DOHH2 (cell line): ENCODE measurements around the gene MAGI1.
"Not testable (repeated sequence)": the region's sequence is repeated elsewhere in the genome, so short reads cannot be mapped to it uniquely, and the experiment has no call there.

ENCODE experiments used
- H3F3A ChIP-seq: fragments of 200-600 bp; sonication (generic), shearing (Covaris generic); 2 replicates; pipeline ENCODE4 v1.6.0; 2016; ENCODE audit warnings: antibody characterized with exemption, mild to moderate bottlenecking; ENCODE audit not compliant: control insufficient read depth, insufficient read depth
- H3K27ac ChIP-seq: fragments of 200-600 bp; sonication (generic); 2 replicates; pipeline ENCODE4 v1.5.1; 2014; ENCODE audit warnings: low read depth, mild to moderate bottlenecking, low read length, moderate library complexity
- H3K27me3 ChIP-seq: fragments of 200-600 bp; sonication (generic); 2 replicates; pipeline ENCODE4 v1.6.1; 2014; ENCODE audit warnings: mild to moderate bottlenecking, low read length, mixed read lengths; ENCODE audit not compliant: control insufficient read depth
- H3K36me3 ChIP-seq: fragments of 200-600 bp; sonication (generic); 2 replicates; pipeline ENCODE4 v1.6.1; 2014; ENCODE audit warnings: mild to moderate bottlenecking, low read length, moderate library complexity, mixed read lengths; ENCODE audit not compliant: control insufficient read depth
- H3K4me1 ChIP-seq: fragments of 200-600 bp; sonication (generic); 2 replicates; pipeline ENCODE4 v1.6.1; 2014; ENCODE audit warnings: mild to moderate bottlenecking, low read length, mixed read lengths; ENCODE audit not compliant: control insufficient read depth
- H3K4me2 ChIP-seq: fragments of 200-600 bp; sonication (generic); 2 replicates; pipeline ENCODE4 v1.6.0; 2014; ENCODE audit warnings: mild to moderate bottlenecking, low read length, moderate library complexity
- H3K4me3 ChIP-seq: fragments of 200-600 bp; sonication (generic); 2 replicates; pipeline ENCODE4 v1.5.1; 2014; ENCODE audit warnings: mild to moderate bottlenecking, low read length, mixed read lengths
- H3K79me2 ChIP-seq: fragments of 200-600 bp; sonication (generic); 2 replicates; pipeline ENCODE4 v1.6.1; 2014; ENCODE audit warnings: mild to moderate bottlenecking, low read length, mixed read lengths; ENCODE audit not compliant: control insufficient read depth
- H3K9me2 ChIP-seq: fragments of 200-600 bp; sonication (generic); replicated peaks from 2 replicates; pipeline ENCODE4 v1.6.1; 2014; ENCODE audit warnings: mild to moderate bottlenecking, low read length, mixed read lengths; ENCODE audit not compliant: control insufficient read depth
- H3K9me3 ChIP-seq: fragments of 200-600 bp; sonication (generic); 2 replicates; pipeline ENCODE4 v1.6.1; 2014; ENCODE audit warnings: antibody characterized with exemption, low read length, mixed read lengths; ENCODE audit not compliant: control insufficient read depth, insufficient read depth
- H4K20me1 ChIP-seq: fragments of 200-600 bp; sonication (generic); 2 replicates; pipeline ENCODE4 v1.6.0; 2014; ENCODE audit warnings: low read depth, mild to moderate bottlenecking, antibody characterized with exemption, low read length, moderate library complexity; ENCODE audit not compliant: control insufficient read depth, insufficient read depth
- EZH2phosphoT487 ChIP-seq: fragments of 200-600 bp; sonication (generic); IDR thresholded peaks from 2 replicates; pipeline ENCODE4 v1.6.1; 2017; ENCODE audit warnings: borderline replicate concordance, mild to moderate bottlenecking, antibody characterized with exemption, low read length, moderate library complexity, mixed read lengths
- TF ChIP-seq, protein P1 (sequence below): fragments of 200-600 bp; sonication (generic); IDR thresholded peaks from one replicate; pipeline ENCODE4 v1.5.1; 2014; ENCODE audit warnings: antibody characterized with exemption, mild to moderate bottlenecking, low read depth, low read length; ENCODE audit not compliant: poor library complexity, severe bottlenecking

The MAGI1 gene

GRCh38 chr3:65861718-65862117, 177.0 kb downstream of the MAGI1 start:
- Histone ChIP-seq H3K79me2 (no peaks in the 10 kb centered on the region), H3K4me3 (no peak overlapping the region), H3F3A (no peaks in the 10 kb centered on the region), H3K27me3 (no peaks in the 10 kb centered on the region), H3K9me2 (no peaks in the 10 kb centered on the region), H3K9me3 (no peaks in the 10 kb centered on the region), H3K36me3 (no peaks in the 10 kb centered on the region), H4K20me1 (no peaks in the 10 kb centered on the region), H3K4me1 (no peaks in the 10 kb centered on the region), H3K4me2 (no peak overlapping the region), H3K27ac (no peak overlapping the region)
- TF ChIP-seq, protein P1, sequence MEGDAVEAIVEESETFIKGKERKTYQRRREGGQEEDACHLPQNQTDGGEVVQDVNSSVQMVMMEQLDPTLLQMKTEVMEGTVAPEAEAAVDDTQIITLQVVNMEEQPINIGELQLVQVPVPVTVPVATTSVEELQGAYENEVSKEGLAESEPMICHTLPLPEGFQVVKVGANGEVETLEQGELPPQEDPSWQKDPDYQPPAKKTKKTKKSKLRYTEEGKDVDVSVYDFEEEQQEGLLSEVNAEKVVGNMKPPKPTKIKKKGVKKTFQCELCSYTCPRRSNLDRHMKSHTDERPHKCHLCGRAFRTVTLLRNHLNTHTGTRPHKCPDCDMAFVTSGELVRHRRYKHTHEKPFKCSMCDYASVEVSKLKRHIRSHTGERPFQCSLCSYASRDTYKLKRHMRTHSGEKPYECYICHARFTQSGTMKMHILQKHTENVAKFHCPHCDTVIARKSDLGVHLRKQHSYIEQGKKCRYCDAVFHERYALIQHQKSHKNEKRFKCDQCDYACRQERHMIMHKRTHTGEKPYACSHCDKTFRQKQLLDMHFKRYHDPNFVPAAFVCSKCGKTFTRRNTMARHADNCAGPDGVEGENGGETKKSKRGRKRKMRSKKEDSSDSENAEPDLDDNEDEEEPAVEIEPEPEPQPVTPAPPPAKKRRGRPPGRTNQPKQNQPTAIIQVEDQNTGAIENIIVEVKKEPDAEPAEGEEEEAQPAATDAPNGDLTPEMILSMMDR: no peak
- no peak for TF ChIP-seq EZH2phosphoT487

DNA sequence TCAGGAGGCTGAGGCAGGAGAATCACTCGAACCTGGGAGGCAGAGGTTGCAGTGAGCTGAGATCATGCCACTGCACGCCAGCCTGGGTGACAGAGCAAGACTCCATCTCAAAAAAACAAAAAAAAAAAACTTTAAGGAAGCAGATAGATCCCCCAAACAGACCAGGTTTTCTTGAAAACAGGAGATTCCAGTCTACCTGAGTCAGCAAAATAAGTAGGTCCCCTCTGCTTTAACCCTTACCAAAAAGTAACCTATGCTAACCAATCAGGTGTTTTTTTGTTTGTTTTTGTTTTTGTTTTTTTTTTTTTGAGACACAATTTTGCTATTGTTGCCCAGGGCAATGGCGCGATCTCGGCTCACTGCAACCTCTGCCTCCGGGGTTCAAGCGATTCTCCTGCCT, 179.1 kb downstream of the MAGI1 start:
- H4K20me1 ChIP-seq, H3K27me3 ChIP-seq, H3K27ac ChIP-seq, H3K4me3 ChIP-seq, H3K4me1 ChIP-seq, H3K79me2 ChIP-seq, H3K4me2 ChIP-seq, H3F3A ChIP-seq, H3K9me2 ChIP-seq, H3K9me3 ChIP-seq, H3K36me3 ChIP-seq: not testable (repeated sequence)

DNA sequence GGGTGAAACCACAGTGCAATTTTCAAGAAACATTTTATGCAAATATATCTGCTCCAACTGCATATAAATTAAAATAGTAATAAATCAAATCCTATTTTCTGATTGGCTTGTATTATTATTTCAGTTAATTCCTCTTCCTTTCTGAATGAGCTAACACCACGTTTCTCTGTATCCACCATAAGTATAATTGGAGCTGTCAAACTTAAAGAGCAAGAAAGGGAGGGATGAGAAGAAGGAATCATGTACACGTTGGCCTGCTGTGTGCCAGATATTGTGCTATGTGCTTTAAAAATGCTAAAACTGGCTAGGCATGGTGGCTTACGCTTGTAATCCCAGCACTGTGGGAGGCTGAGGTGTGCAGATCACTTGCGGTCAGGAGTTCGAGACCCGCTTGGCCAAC, 180.0 kb downstream of the MAGI1 start:
- H3K4me1 ChIP-seq: no peaks in the 10 kb centered on the region

GRCh38 chr3:65857327-65857726, 181.4 kb downstream of the MAGI1 start:
- Histone ChIP-seq H4K20me1 (no peaks in the 10 kb centered on the region), H3K9me2 (no peaks in the 10 kb centered on the region), H3K27ac (no peak overlapping the region), H3K79me2 (no peaks in the 10 kb centered on the region), H3K36me3 (no peaks in the 10 kb centered on the region), H3F3A (no peaks in the 10 kb centered on the region), H3K4me3 (no peak overlapping the region), H3K4me1 (no peaks in the 10 kb centered on the region), H3K27me3 (no peaks in the 10 kb centered on the region), H3K4me2 (no peak overlapping the region), H3K9me3 (no peaks in the 10 kb centered on the region)
- TF ChIP-seq EZH2phosphoT487: no peak
- TF ChIP-seq, protein P1: no peak

More for the DNA sequence above, 180.0 kb downstream of the MAGI1 start:
- Histone ChIP-seq H3K9me3 (no peaks in the 10 kb centered on the region), H3K79me2 (no peaks in the 10 kb centered on the region), H3K4me3 (no peak overlapping the region), H3F3A (no peaks in the 10 kb centered on the region), H3K27me3 (no peaks in the 10 kb centered on the region), H3K4me2 (no peak overlapping the region), H3K27ac (no peak overlapping the region), H3K9me2 (no peaks in the 10 kb centered on the region), H3K36me3 (no peaks in the 10 kb centered on the region), H4K20me1 (no peaks in the 10 kb centered on the region)
- TF ChIP-seq, protein P1: no peak
- no peak for TF ChIP-seq EZH2phosphoT487
